Ovary (tissue), 9 donors: ENCODE results near the gene C11orf68. TPM values are rescaled to one million over a fixed set of nuclear protein-coding genes. Genes with fewer than 3 reads are reported as not detected.
"Not testable (repeated sequence)": the region's sequence is repeated elsewhere in the genome, so short reads cannot be mapped to it uniquely, and the experiment has no call there.

Experiments used
- DNase-seq, 5 donors: peaks; one replicate each; pipeline ENCODE4 v3.0.0-alpha.2; 2019 to 2020
- H3K27ac ChIP-seq, 2 donors: fragments of 200-600 bp; one replicate each; pipeline versions ENCODE4 v1.5.1 to v1.8.0; 2019 to 2022
- H3K27me3 ChIP-seq: fragments of 200-600 bp; one replicate; pipeline ENCODE4 v1.8.0; 2022
- H3K36me3 ChIP-seq: fragments of 200-600 bp; sonication (generic); one replicate; pipeline ENCODE4 v1.5.1; 2019
- H3K4me1 ChIP-seq: one replicate; pipeline ENCODE4 v1.8.1; 2013; ENCODE audit warnings: mild to moderate bottlenecking, moderate library complexity; ENCODE audit not compliant: insufficient read depth
- H3K4me3 ChIP-seq: fragments of 200-600 bp; sonication (generic); one replicate; pipeline ENCODE4 v1.5.1; 2017
- H3K9me3 ChIP-seq, 2 donors: fragments of 200-600 bp in 1 of 2; sonication (generic) in 1 of 2; one replicate each; pipeline versions ENCODE4 v1.5.1 to v1.8.1; 2013 to 2019; ENCODE audit warnings: mild to moderate bottlenecking in 1 of 2, moderate library complexity in 1 of 2
- CTCF ChIP-seq, 3 donors: fragments of 450-650 bp in 2 of 3; fragments of 200-600 bp in 1 of 3; IDR thresholded peaks; one replicate each; pipeline versions ENCODE4 v1.5.1 to v1.8.0; 2016 to 2022; ENCODE audit warnings: antibody characterized with exemption in 3 of 3, mild to moderate bottlenecking in 1 of 3
- EP300 ChIP-seq: sonication (generic); formaldehyde crosslinking; IDR thresholded peaks from one replicate; pipeline ENCODE4 v1.6.1; 2017; ENCODE audit warnings: antibody characterized with exemption
- POLR2A ChIP-seq: fragments of 450-650 bp; IDR thresholded peaks from one replicate; pipeline ENCODE4 v1.6.1; 2017; ENCODE audit warnings: antibody characterized with exemption, mild to moderate bottlenecking, moderate library complexity
- WGBS, 3 donors: extraction: QIAGEN DNeasy Blood & Tissue Kit in 1 of 3; methylation state at CpG; one replicate each; pipeline versions ENCODE4 v1.1.5 to v1.1.7; 2013 to 2017; 5-methylcytosine and 5-hydroxymethylcytosine counted together
- intact Hi-C, 4 donors: fragments of 100-400 bp; cut with DNase I; formaldehyde crosslinking; loops; one replicate each; pipeline versions ENCODE4 v1.11.0 to v1.15.1; 2022 to 2023
- polyA plus RNA-seq, 2 donors: library from polyadenylated mRNA; stranded (reverse); fragments of 200-250 nt in 1 of 2; fragments of 350-450 nt in 1 of 2; fragmentation: Illumina TruSeq in 1 of 2; extraction: RNeasy Lipid Tissue Mini Kit (QIAGEN cat#74804) in 1 of 2; gene quantifications; one replicate each; pipeline ENCODE4 v1.2.3, GENCODE V29; 2013 to 2014
- total RNA-seq, 7 donors: library from RNA; depleted of rRNA in 2 of 7; stranded (reverse); fragments of >200 nt in 2 of 7; fragmentation: NEBNext Ultra II Directional in 3 of 7; extraction: Animal tissue kit (Norgen Biotek cat#: 25700) in 3 of 7; gene quantifications; one replicate each; pipeline versions ENCODE4 v1.1.0 to v1.2.4, GENCODE V29; 2016 to 2023
- donor health status: DM: no; HTN: no; CAD: no; lungs with moderate emphysema.
- donor health status: DM: no; HTN: no; CAD: no.
- donor health status: Bipolar disorder and iron deficiency.
- donor health status: DM: yes; HTN: yes; CAD: no.
- donor health status: DM: no; HTN: no; CAD: no.
- donor health status: DM: yes; HTN: yes; CAD: no.

Gene C11orf68
- total and polyA plus RNA-seq, 9 donors = 13.7 to 70.5 (median 38.4) TPM

- no peaks in the 10 kb centered on the region for H3K4me1 ChIP-seq
- H3K27me3 ChIP-seq = no peaks in the 10 kb centered on the region
- intact Hi-C loops = no loop called here
- H3K27ac ChIP-seq = no peak overlapping the region
- no peaks in the 10 kb centered on the region for H3K9me3 ChIP-seq
- H3K4me3 ChIP-seq = no peak overlapping the region
- TF ChIP-seq CTCF (IDR thresholded peaks at IDR 0.05) = no peak
- 41 to 68% (median 52%) methylated on average over 6 of the region's 6 CpGs for WGBS, 3 donors
- DNase-seq = no peak
- H3K36me3 ChIP-seq = no peaks in the 10 kb centered on the region
These were observed 33.2 kb upstream of the C11orf68 start for GRCh38 chr11:65952052-65952521.

GRCh38 chr11:65951641-65952040 lies 32.8 kb upstream of the C11orf68 start:
- H3K36me3 ChIP-seq, DNase-seq, H3K4me3 ChIP-seq, H3K9me3 ChIP-seq, H3K4me1 ChIP-seq, H3K27me3 ChIP-seq, intact Hi-C loops, H3K27ac ChIP-seq: not testable (repeated sequence)
- WGBS, 3 donors = 46 to 59% (median 52%) methylated on average over 3 of the region's 3 CpGs

- intact Hi-C loops, H3K9me3 ChIP-seq, H3K4me3 ChIP-seq, H3K36me3 ChIP-seq, H3K4me1 ChIP-seq, H3K27me3 ChIP-seq, H3K27ac ChIP-seq, DNase-seq: not testable (repeated sequence)
- WGBS, 3 donors = 91 to 93% (median 92%) methylated on average over 5 of the region's 5 CpGs
These were observed 31.8 kb upstream of the C11orf68 start for GRCh38 chr11:65950711-65951110.

- intact Hi-C loops = no loop called here
These were observed 28.8 kb upstream of the C11orf68 start for GRCh38 chr11:65947603-65948125.

GRCh38 chr11:65947133-65947532 lies 28.3 kb upstream of the C11orf68 start:
- DNase-seq = no peak
- no peaks in the 10 kb centered on the region for H3K36me3 ChIP-seq
- H3K27ac ChIP-seq = no peak overlapping the region
- H3K9me3 ChIP-seq = no peaks in the 10 kb centered on the region
- TF ChIP-seq EP300 (no peak), POLR2A (no peak), CTCF (IDR thresholded peaks at IDR 0.05) (no peak)
- intact Hi-C loops = no loop called here
- no peak overlapping the region for H3K4me3 ChIP-seq
- H3K27me3 ChIP-seq = no peaks in the 10 kb centered on the region
- 34 to 45% (median 36%) methylated on average over 13 of the region's 13 CpGs for WGBS, 3 donors
- no peaks in the 10 kb centered on the region for H3K4me1 ChIP-seq

More at GRCh38 chr11:65947603-65948125, 28.8 kb upstream of the C11orf68 start:
- Histone ChIP-seq H3K36me3 (no peaks in the 10 kb centered on the region), H3K9me3 (no peaks in the 10 kb centered on the region), H3K4me1 (no peaks in the 10 kb centered on the region), H3K27me3 (no peaks in the 10 kb centered on the region), H3K4me3 (no peak overlapping the region), H3K27ac (no peak overlapping the region)
- 82 to 83% (median 83%) methylated on average over 12 of the region's 12 CpGs for WGBS, 3 donors
- no peak for TF ChIP-seq POLR2A
- no peak for TF ChIP-seq EP300
- no peak for TF ChIP-seq CTCF (IDR thresholded peaks at IDR 0.05)
- no peak for DNase-seq
